Measurements from ENCODE around the gene RAD21L1.

DNA sequence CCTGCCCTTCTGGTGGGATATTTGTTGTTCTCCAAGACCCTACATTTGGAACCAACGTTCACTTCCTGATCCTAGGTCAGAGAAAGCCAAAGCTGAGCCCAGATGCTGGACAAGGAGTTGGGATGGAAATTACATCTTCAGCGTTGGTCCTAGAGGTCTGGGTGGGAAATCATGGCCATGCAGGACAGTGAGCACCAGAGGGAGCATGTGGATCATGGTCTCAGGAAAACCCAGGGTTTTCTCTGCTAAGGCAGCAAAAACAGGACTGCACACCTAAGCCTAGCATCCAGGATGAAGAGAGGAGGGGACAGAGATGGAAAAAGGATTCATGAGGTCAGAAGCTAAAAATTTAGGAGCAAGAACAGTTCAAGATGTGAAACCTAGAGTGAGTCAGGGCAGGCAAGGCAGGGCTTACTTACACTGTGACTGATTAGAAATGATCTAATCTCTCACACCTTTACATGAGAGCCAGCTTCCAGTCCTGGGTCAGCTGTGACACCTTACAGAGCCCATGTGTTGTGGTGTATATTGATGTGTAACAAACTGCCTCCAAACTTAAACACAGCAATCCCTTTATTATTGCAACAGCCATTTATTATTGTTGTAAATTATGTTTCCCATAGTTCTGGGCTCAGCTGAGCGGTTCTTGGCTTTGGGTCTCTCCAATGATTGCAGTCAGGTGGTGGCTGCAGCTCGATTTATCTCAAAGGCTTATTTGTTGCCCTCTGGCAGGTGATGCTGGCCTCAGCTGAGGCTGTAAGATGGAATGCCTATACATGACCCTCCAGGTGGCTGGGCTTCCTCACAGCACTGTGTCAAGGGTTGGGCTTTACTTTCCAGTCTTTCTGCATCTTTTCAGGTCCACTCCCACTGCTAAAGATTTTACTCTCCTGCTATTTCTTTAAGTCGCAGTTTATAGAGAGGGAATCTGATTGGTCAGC, 16.1 kb upstream of the RAD21L1 start:
- TF ChIP-seq, protein P1, sequence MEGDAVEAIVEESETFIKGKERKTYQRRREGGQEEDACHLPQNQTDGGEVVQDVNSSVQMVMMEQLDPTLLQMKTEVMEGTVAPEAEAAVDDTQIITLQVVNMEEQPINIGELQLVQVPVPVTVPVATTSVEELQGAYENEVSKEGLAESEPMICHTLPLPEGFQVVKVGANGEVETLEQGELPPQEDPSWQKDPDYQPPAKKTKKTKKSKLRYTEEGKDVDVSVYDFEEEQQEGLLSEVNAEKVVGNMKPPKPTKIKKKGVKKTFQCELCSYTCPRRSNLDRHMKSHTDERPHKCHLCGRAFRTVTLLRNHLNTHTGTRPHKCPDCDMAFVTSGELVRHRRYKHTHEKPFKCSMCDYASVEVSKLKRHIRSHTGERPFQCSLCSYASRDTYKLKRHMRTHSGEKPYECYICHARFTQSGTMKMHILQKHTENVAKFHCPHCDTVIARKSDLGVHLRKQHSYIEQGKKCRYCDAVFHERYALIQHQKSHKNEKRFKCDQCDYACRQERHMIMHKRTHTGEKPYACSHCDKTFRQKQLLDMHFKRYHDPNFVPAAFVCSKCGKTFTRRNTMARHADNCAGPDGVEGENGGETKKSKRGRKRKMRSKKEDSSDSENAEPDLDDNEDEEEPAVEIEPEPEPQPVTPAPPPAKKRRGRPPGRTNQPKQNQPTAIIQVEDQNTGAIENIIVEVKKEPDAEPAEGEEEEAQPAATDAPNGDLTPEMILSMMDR (IDR thresholded peaks at IDR 0.05; ENCODE audit: insufficient read depth, low read length): no peak
- TF ChIP-seq GABPA (IDR thresholded peaks at IDR 0.05; ENCODE audit: low read depth) (no peak), POLR2AphosphoS5 (IDR thresholded peaks at IDR 0.05; ENCODE audit: low read depth) (no peak)

All from HL-60 (cell line).